ENCODE results near the gene HIPK2.

The HIPK2 gene

GRCh38 chr7:139627831-139628230 lies 150.0 kb downstream of the HIPK2 start:
- Histone ChIP-seq H3K36me3 (ENCODE audit: control insufficient read depth, insufficient read depth, low read length) (no peaks in the 10 kb centered on the region), H3K9ac (ENCODE audit: low read length) (no peak overlapping the region), H3K79me1 (ENCODE audit: low read length) (no peaks in the 10 kb centered on the region), H3K4me3 (ENCODE audit: low read length) (no peak overlapping the region), H3K4me2 (ENCODE audit: low read length) (no peak overlapping the region), H3K27me3 (ENCODE audit: insufficient read depth, low read length, poor library complexity) (no peaks in the 10 kb centered on the region), H3K4ac (ENCODE audit: low read depth, low read length) (no peak overlapping the region), H2AK5ac (ENCODE audit: low read length) (no peak overlapping the region), H3K18ac (ENCODE audit: low read length) (no peak overlapping the region), H3K27ac (ENCODE audit: low read depth, low read length) (no peak overlapping the region), H3K4me1 (ENCODE audit: control insufficient read depth, low read depth, low read length) (no peaks in the 10 kb centered on the region), H2BK120ac (ENCODE audit: low read depth, low read length) (no peak overlapping the region), H4K5ac (ENCODE audit: low read length) (no peak overlapping the region), H2BK15ac (replicated peaks; ENCODE audit: low read depth) (no peak overlapping the region), H3K79me2 (ENCODE audit: control insufficient read depth, insufficient read depth, low read length) (no peaks in the 10 kb centered on the region), H4K8ac (ENCODE audit: low read depth, low read length) (no peak overlapping the region), H3K56ac (ENCODE audit: low read length) (no peak overlapping the region), H2BK5ac (ENCODE audit: low read length) (no peak overlapping the region), H3K23ac (ENCODE audit: low read length) (no peak overlapping the region)
- WGBS (ENCODE audit: extremely low coverage, insufficient coverage, low lambda C conversion rate): no CpG with 5 or more reads among the region's 4 CpGs
- no peak for DNase-seq

DNA sequence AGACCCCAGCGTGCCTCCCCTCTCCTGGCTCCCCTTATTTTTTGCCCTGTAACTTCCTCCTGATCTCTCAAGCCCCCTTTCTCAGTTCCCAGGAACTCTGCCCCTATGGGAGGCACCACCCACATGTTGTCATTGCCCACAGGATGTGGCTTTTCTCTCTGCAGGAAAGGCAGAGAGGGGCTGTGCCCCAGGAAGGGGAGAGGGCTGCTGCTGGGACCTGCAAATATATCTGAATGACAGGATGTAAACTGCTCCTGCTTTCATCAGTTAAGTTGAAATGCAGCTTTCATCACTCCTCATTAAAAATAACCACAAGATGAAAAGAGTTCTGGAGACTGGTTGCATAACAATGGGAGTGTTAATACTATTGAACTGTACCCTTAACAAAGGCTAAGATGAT lies 151.0 kb downstream of the HIPK2 start:
- no peak overlapping the region for H3K4me3 ChIP-seq (ENCODE audit: low read length)
- no peak overlapping the region for H3K56ac ChIP-seq (ENCODE audit: low read length)
- H3K23ac ChIP-seq (ENCODE audit: low read length): no peak overlapping the region
- H2BK120ac ChIP-seq (ENCODE audit: low read depth, low read length): no peak overlapping the region
- no peaks in the 10 kb centered on the region for H3K4me1 ChIP-seq (ENCODE audit: control insufficient read depth, low read depth, low read length)
- H3K27ac ChIP-seq (ENCODE audit: low read depth, low read length): no peak overlapping the region
- H3K18ac ChIP-seq (ENCODE audit: low read length): no peak overlapping the region
- no peak overlapping the region for H4K5ac ChIP-seq (ENCODE audit: low read length)
- H2AK5ac ChIP-seq (ENCODE audit: low read length): no peak overlapping the region
- H3K79me1 ChIP-seq (ENCODE audit: low read length): no peaks in the 10 kb centered on the region
- no peak for DNase-seq
- no peak overlapping the region for H4K8ac ChIP-seq (ENCODE audit: low read depth, low read length)
- no peak overlapping the region for H3K9ac ChIP-seq (ENCODE audit: low read length)
- no peaks in the 10 kb centered on the region for H3K36me3 ChIP-seq (ENCODE audit: control insufficient read depth, insufficient read depth, low read length)
- no CpG with 5 or more reads among the region's 1 CpG for WGBS (ENCODE audit: extremely low coverage, insufficient coverage, low lambda C conversion rate)
- no peaks in the 10 kb centered on the region for H3K79me2 ChIP-seq (ENCODE audit: control insufficient read depth, insufficient read depth, low read length)
- H3K4ac ChIP-seq (ENCODE audit: low read depth, low read length): no peak overlapping the region
- no peak overlapping the region for H3K4me2 ChIP-seq (ENCODE audit: low read length)
- H3K27me3 ChIP-seq (ENCODE audit: insufficient read depth, low read length, poor library complexity): no peaks in the 10 kb centered on the region
- H2BK15ac ChIP-seq (replicated peaks; ENCODE audit: low read depth): no peak overlapping the region
- no peak overlapping the region for H2BK5ac ChIP-seq (ENCODE audit: low read length)

DNA sequence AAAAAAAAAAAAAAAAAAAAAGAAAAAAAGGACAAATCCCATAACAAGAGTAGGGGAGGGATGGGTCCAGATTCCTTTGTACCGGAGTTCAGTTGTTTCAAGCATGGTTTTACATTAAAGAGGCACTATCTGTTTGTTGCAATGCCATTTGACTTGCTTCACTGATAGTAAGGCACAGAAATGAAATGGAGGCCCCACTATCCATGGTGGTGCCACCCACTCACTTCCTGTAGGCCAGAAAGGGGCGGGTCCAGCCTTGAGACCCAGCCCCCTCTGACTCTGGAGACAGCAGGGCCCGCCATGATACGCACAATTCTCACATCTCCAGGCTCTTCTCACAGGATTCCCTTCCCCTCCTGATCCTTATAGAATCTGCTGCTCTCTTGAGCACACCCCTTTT lies 154.3 kb downstream of the HIPK2 start:
- Histone ChIP-seq H3K4me3 (ENCODE audit: low read length) (no peak overlapping the region), H2BK15ac (replicated peaks; ENCODE audit: low read depth) (no peak overlapping the region), H2BK5ac (ENCODE audit: low read length) (no peak overlapping the region), H3K4me1 (ENCODE audit: control insufficient read depth, low read depth, low read length) (no peaks in the 10 kb centered on the region), H3K79me2 (ENCODE audit: control insufficient read depth, insufficient read depth, low read length) (no peaks in the 10 kb centered on the region), H4K5ac (ENCODE audit: low read length) (no peak overlapping the region), H3K27ac (ENCODE audit: low read depth, low read length) (no peak overlapping the region), H4K8ac (ENCODE audit: low read depth, low read length) (no peak overlapping the region), H2BK120ac (ENCODE audit: low read depth, low read length) (no peak overlapping the region), H3K23ac (ENCODE audit: low read length) (no peak overlapping the region), H3K18ac (ENCODE audit: low read length) (no peak overlapping the region), H3K4me2 (ENCODE audit: low read length) (no peak overlapping the region), H3K27me3 (ENCODE audit: insufficient read depth, low read length, poor library complexity) (no peaks in the 10 kb centered on the region), H3K79me1 (ENCODE audit: low read length) (no peaks in the 10 kb centered on the region), H3K9ac (ENCODE audit: low read length) (no peak overlapping the region), H3K56ac (ENCODE audit: low read length) (no peak overlapping the region), H2AK5ac (ENCODE audit: low read length) (no peak overlapping the region), H3K36me3 (ENCODE audit: control insufficient read depth, insufficient read depth, low read length) (peaks cover 1% of the 10 kb centered on the region), H3K4ac (ENCODE audit: low read depth, low read length) (no peak overlapping the region)
- no CpG with 5 or more reads among the region's 4 CpGs for WGBS (ENCODE audit: extremely low coverage, insufficient coverage, low lambda C conversion rate)
- DNase-seq: no peak

DNA sequence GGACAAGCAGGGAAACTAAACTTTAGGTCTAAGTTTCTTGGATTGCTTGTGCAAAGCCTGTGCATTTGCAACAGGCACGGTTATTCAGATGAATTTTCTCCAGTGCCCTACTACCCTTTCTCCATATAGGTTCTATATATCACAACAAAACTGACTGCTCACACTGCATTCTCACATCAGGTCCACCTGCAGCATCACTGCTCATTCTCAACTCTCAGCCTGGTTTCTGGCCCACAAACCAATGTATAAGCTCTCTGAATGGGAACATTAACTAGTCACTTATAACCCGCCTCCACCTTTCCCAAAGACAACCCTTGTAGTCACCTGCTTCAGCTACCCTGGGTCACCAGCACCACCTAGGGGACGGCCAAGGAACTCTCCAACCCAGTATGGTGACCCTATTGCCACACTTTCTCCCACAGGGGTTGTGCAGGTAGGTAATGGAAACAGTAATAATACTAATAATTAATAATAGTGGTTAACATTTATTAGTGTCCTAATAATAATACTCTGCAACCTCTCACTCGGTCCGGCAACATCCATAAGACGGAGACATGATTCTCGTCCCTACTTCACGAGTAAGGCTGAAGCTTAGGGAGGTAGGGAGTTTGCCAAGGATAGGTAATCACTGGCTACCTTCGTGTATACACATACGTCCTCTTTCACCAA lies 157.0 kb downstream of the HIPK2 start:
- Histone ChIP-seq H3K4ac (ENCODE audit: low read depth, low read length) (no peak overlapping the region), H3K23ac (ENCODE audit: low read length) (no peak overlapping the region), H2AK5ac (ENCODE audit: low read length) (no peak overlapping the region), H3K4me1 (ENCODE audit: control insufficient read depth, low read depth, low read length) (no peaks in the 10 kb centered on the region), H3K18ac (ENCODE audit: low read length) (no peak overlapping the region), H3K56ac (ENCODE audit: low read length) (no peak overlapping the region), H3K9ac (ENCODE audit: low read length) (no peak overlapping the region), H3K4me3 (ENCODE audit: low read length) (no peak overlapping the region), H4K8ac (ENCODE audit: low read depth, low read length) (no peak overlapping the region), H3K79me1 (ENCODE audit: low read length) (no peaks in the 10 kb centered on the region), H3K27me3 (ENCODE audit: insufficient read depth, low read length, poor library complexity) (no peaks in the 10 kb centered on the region), H2BK120ac (ENCODE audit: low read depth, low read length) (no peak overlapping the region), H3K4me2 (ENCODE audit: low read length) (no peak overlapping the region), H3K36me3 (ENCODE audit: control insufficient read depth, insufficient read depth, low read length) (peaks cover 1% of the 10 kb centered on the region), H3K27ac (ENCODE audit: low read depth, low read length) (no peak overlapping the region), H2BK5ac (ENCODE audit: low read length) (no peak overlapping the region), H3K79me2 (ENCODE audit: control insufficient read depth, insufficient read depth, low read length) (no peaks in the 10 kb centered on the region), H4K5ac (ENCODE audit: low read length) (no peak overlapping the region), H2BK15ac (replicated peaks; ENCODE audit: low read depth) (no peak overlapping the region)
- DNase-seq: peak; percentile 65
- no CpG with 5 or more reads among the region's 10 CpGs for WGBS (ENCODE audit: extremely low coverage, insufficient coverage, low lambda C conversion rate)

- Histone ChIP-seq H2BK120ac (ENCODE audit: low read depth, low read length) (no peak overlapping the region), H4K5ac (ENCODE audit: low read length) (no peak overlapping the region), H3K4ac (ENCODE audit: low read depth, low read length) (no peak overlapping the region), H3K27ac (ENCODE audit: low read depth, low read length) (no peak overlapping the region), H3K23ac (ENCODE audit: low read length) (no peak overlapping the region), H3K4me2 (ENCODE audit: low read length) (no peak overlapping the region), H3K79me1 (ENCODE audit: low read length) (no peaks in the 10 kb centered on the region), H2BK15ac (replicated peaks; ENCODE audit: low read depth) (no peak overlapping the region), H3K56ac (ENCODE audit: low read length) (no peak overlapping the region), H2AK5ac (ENCODE audit: low read length) (no peak overlapping the region), H2BK5ac (ENCODE audit: low read length) (no peak overlapping the region), H3K4me1 (ENCODE audit: control insufficient read depth, low read depth, low read length) (no peaks in the 10 kb centered on the region), H3K9ac (ENCODE audit: low read length) (no peak overlapping the region), H3K36me3 (ENCODE audit: control insufficient read depth, insufficient read depth, low read length) (peaks cover 1% of the 10 kb centered on the region), H4K8ac (ENCODE audit: low read depth, low read length) (no peak overlapping the region), H3K18ac (ENCODE audit: low read length) (no peak overlapping the region), H3K79me2 (ENCODE audit: control insufficient read depth, insufficient read depth, low read length) (no peaks in the 10 kb centered on the region), H3K27me3 (ENCODE audit: insufficient read depth, low read length, poor library complexity) (no peaks in the 10 kb centered on the region), H3K4me3 (ENCODE audit: low read length) (no peak overlapping the region)
- DNase-seq: no peak
- no CpG with 5 or more reads among the region's 1 CpG for WGBS (ENCODE audit: extremely low coverage, insufficient coverage, low lambda C conversion rate)
These were observed 158.5 kb downstream of the HIPK2 start for GRCh38 chr7:139619367-139619657.
